ENCODE results near the gene SPESP1. TPM values are rescaled to one million over a fixed set of nuclear protein-coding genes. Genes with fewer than 3 reads are reported as not detected.

SPESP1 gene
- total RNA-seq, 1 donor from 2014 or later = not detected

DNA sequence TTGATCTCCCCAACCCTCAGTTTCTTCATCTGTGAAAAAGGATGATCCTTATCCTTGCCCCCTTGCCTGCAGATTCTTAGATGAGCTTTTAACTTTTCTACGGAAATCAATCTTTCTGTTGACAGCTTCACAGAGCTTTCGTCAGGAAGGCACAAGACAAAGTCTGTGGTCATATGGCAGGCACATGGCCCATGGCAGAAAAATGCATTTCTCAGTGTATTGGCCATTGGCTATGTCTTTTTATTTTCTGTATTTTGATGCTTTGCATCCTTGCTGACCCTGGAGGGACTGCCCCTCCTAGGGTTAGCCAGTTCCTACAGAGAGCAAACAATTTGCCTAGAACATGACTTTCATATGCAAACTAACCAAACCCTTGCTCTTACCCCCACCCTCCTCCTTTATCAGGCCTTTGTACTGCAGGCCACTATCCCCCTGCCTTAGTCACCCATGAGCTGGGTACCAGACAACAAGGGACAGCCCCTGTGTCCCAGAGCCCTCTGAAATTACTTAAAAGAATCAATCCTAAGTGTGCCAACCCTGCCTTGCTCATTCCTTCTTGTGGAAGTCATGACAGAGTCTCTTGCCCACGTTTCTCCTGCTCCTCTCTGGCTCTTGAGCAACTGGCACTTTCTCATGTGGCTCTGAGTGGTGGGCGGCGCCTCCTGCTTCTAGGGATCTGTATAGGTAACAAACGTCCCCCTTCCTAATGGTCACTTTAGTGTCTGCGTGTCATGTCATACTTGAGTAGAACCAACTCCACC, 60.1 kb downstream of the SPESP1 start:
- H3K36me3 Mint-ChIP-seq (ENCODE audit: low read depth) = peaks cover 1% of the 10 kb centered on the region

GRCh38 chr15:68990992-68991500, 60.7 kb downstream of the SPESP1 start:
- no peak overlapping the region for H3K4me3 Mint-ChIP-seq (ENCODE audit: unreplicated experiment)
- H3K27ac Mint-ChIP-seq (ENCODE audit: unreplicated experiment) = no peak overlapping the region
- H3K36me3 Mint-ChIP-seq (ENCODE audit: low read depth) = peaks cover 1% of the 10 kb centered on the region
- peaks cover 16% of the 10 kb centered on the region for H3K27me3 Mint-ChIP-seq (ENCODE audit: low read depth)
- H3K9me3 Mint-ChIP-seq (ENCODE audit: low read depth) = no peaks in the 10 kb centered on the region
- TF ChIP-seq, protein P1, sequence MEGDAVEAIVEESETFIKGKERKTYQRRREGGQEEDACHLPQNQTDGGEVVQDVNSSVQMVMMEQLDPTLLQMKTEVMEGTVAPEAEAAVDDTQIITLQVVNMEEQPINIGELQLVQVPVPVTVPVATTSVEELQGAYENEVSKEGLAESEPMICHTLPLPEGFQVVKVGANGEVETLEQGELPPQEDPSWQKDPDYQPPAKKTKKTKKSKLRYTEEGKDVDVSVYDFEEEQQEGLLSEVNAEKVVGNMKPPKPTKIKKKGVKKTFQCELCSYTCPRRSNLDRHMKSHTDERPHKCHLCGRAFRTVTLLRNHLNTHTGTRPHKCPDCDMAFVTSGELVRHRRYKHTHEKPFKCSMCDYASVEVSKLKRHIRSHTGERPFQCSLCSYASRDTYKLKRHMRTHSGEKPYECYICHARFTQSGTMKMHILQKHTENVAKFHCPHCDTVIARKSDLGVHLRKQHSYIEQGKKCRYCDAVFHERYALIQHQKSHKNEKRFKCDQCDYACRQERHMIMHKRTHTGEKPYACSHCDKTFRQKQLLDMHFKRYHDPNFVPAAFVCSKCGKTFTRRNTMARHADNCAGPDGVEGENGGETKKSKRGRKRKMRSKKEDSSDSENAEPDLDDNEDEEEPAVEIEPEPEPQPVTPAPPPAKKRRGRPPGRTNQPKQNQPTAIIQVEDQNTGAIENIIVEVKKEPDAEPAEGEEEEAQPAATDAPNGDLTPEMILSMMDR (IDR thresholded peaks at IDR 0.05) = no peak
- peaks cover 31% of the 10 kb centered on the region for H3K4me1 Mint-ChIP-seq (ENCODE audit: low read depth)
- DNase-seq (ENCODE audit: low spot score) = no peak

More for the DNA sequence above, 60.1 kb downstream of the SPESP1 start:
- TF ChIP-seq, protein P1 (IDR thresholded peaks at IDR 0.05) = no peak
- no peaks in the 10 kb centered on the region for H3K9me3 Mint-ChIP-seq (ENCODE audit: low read depth)
- H3K4me1 Mint-ChIP-seq (ENCODE audit: low read depth) = peaks cover 27% of the 10 kb centered on the region
- no peak overlapping the region for H3K27ac Mint-ChIP-seq (ENCODE audit: unreplicated experiment)
- H3K27me3 Mint-ChIP-seq (ENCODE audit: low read depth) = peaks cover 16% of the 10 kb centered on the region
- no peak for DNase-seq (ENCODE audit: low spot score)
- H3K4me3 Mint-ChIP-seq (ENCODE audit: unreplicated experiment) = no peak overlapping the region

GRCh38 chr15:68991723-68992122, 61.4 kb downstream of the SPESP1 start:
- TF ChIP-seq, protein P1 (IDR thresholded peaks at IDR 0.05) = no peak

DNA sequence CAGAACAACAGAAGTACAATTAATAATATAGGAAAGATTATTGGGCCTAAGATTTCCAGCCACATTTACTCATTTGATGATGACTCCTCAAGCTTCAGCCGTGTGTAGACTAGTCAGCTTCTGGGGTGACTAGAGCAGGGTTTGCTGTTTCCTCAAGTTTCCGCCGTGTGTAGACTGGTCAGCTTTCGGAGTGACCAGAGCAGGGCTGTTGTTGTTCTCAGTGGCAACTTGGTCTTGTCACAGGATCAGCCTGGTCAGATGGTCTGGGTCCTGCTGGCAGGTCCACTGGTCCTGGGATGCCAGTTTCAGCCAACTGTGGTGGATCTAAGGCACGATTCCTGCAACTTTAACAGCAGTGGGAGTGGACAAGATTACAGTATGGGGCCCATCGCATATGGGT, 62.4 kb downstream of the SPESP1 start:
- TF ChIP-seq, protein P1 (IDR thresholded peaks at IDR 0.05) = no peak
- DNase-seq (ENCODE audit: low spot score) = no peak
- Mint-ChIP-seq H3K9me3 (ENCODE audit: low read depth) (no peaks in the 10 kb centered on the region), H3K27me3 (ENCODE audit: low read depth) (peaks cover 7% of the 10 kb centered on the region), H3K4me1 (ENCODE audit: low read depth) (peaks cover 39% of the 10 kb centered on the region), H3K36me3 (ENCODE audit: low read depth) (peaks cover 1% of the 10 kb centered on the region), H3K4me3 (ENCODE audit: unreplicated experiment) (no peak overlapping the region), H3K27ac (ENCODE audit: unreplicated experiment) (no peak overlapping the region)

More at GRCh38 chr15:68991723-68992122, 61.4 kb downstream of the SPESP1 start:
- Mint-ChIP-seq H3K36me3 (ENCODE audit: low read depth) (peaks cover 1% of the 10 kb centered on the region), H3K27ac (ENCODE audit: unreplicated experiment) (no peak overlapping the region), H3K9me3 (ENCODE audit: low read depth) (no peaks in the 10 kb centered on the region), H3K27me3 (ENCODE audit: low read depth) (peaks cover 13% of the 10 kb centered on the region), H3K4me3 (ENCODE audit: unreplicated experiment) (no peak overlapping the region), H3K4me1 (ENCODE audit: low read depth) (peaks cover 31% of the 10 kb centered on the region)
- no peak for DNase-seq (ENCODE audit: low spot score)

DNA sequence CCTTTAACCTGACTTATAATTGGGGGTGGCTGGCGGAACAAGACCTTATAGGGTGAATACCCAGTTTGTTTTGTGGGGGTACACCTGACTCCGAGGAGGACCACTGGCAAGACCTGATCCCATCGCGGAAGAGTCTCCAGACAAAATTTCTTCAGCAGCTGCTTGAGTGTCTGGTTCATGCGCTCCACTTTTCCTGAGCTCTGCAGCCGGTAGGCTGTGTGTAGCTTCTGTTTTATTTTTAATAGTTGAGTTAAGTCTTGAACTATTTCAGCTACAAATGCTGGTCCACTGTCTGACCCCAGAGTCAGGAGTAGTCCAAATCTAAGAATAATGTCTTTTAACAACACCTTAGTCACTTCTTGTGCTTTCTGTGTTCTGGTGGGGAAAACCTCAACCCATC, 63.0 kb downstream of the SPESP1 start:
- H3K36me3 Mint-ChIP-seq (ENCODE audit: low read depth) = peaks cover under 1% of the 10 kb centered on the region
- H3K4me1 Mint-ChIP-seq (ENCODE audit: low read depth) = peaks cover 42% of the 10 kb centered on the region
- H3K9me3 Mint-ChIP-seq (ENCODE audit: low read depth) = no peaks in the 10 kb centered on the region
- no peak overlapping the region for H3K4me3 Mint-ChIP-seq (ENCODE audit: unreplicated experiment)
- H3K27ac Mint-ChIP-seq (ENCODE audit: unreplicated experiment) = no peak overlapping the region
- peaks cover 5% of the 10 kb centered on the region for H3K27me3 Mint-ChIP-seq (ENCODE audit: low read depth)
- DNase-seq (ENCODE audit: low spot score) = no peak
- TF ChIP-seq, protein P1 (IDR thresholded peaks at IDR 0.05) = no peak
